ENCODE results near the gene TCF7.

The TCF7 gene

DNA sequence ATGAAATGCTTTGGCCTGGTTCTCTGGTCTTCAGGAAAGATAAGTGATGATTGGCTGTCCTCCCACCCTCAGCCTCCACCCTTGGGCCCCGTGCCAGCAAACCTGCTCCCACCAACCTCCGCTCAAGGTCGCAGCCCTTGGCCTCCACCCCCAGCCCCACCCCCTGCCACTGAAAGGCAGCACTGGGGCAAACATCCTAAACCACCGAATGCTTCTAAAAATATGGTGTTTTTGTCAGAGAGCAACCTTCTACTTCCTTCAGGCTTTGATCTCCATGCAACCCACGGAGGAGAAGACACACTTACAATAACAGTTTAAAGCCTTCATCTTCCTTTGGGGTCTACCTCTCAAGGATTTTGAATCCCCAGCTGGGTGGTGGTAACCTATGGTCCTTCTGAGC lies 24.0 kb upstream of the TCF7 start:
- DNase-seq (ENCODE audit: low read depth in 2 of 2) = no peak

DNA sequence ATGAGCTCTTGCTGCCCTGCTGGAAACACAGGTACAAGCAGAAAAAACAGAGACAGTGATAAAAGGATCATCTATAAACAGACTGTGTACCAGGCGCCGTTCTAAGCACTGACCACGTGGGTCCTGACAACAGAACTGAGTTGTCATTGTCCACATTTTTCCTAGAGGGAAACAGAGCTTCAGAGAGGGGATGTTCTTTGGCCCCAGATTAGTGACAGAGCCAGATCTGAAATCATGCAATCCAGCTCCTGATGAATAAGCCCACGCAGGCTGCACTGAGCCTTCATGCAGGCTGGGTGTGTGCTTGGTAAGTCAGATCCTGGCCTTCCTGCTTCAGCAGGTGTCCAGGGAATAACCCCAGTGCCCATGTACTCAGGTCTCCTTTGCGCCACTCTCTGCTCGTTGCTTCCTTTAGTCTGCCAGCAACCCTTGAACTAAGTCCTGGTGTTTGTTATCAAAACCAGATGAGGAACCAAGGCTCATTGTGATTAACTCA lies 22.8 kb upstream of the TCF7 start:
- DNase-seq (ENCODE audit: low read depth in 2 of 2) = no peak

DNA sequence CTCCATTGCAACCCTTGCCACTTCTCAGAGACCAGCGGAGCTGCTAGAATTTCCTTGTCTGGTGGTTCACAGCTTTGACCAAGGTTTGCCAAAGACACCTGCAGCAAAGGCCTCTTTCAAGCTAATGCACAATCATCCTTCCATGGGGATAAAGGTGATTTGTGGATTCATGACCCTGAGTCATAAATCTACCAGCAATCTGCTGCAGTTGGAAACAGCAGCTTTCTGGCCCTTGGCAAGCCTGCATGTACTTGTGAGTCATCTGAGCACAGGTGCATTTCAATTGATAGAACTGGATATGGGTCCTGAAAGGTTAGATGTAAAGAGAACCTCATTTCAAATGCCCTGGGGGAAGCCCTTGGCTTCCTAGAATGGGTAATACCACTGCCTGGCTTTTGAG lies 21.6 kb upstream of the TCF7 start:
- DNase-seq (ENCODE audit: low read depth in 2 of 2) = no peak

DNA sequence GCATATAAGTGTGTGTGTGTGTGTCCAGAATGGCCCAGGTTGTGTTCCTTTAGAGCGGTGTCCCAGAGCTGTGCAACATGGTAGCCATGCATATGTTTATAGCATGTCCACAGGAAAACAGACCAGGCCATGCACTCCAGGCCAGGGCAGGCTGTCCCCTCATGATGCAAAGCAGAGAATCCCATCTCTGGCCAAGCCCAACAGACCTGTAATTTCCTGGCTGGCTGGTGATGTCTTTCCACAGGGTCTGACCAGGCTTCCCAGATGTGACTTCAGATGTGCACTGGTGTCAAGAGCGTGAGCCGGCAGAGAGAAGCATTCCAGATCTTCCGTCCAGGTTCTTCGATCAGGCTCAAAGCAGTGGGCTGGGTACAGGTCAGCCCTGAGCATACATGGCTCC lies 21.1 kb upstream of the TCF7 start:
- no peak for DNase-seq (ENCODE audit: low read depth in 2 of 2)

DNA sequence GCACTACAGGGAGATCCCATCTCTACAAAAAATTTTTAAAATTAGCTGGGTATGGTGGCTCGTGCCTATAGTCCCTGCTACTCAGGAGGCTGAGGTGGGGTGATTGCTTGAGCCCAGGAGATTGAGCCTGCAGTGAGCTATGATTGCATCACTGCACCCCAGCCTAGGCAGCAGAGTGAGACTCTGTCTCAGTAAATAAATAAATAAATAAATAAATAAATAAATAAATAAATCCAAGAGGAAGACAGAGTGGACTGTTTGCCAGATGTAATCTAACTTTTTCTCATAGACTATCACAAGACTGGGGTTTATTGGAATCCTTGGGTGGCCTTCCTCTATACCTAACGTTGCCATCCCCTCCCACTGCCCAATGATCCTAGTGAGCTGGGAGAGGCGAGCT lies 19.2 kb upstream of the TCF7 start:
- no peak for DNase-seq (ENCODE audit: low read depth in 2 of 2)

DNA sequence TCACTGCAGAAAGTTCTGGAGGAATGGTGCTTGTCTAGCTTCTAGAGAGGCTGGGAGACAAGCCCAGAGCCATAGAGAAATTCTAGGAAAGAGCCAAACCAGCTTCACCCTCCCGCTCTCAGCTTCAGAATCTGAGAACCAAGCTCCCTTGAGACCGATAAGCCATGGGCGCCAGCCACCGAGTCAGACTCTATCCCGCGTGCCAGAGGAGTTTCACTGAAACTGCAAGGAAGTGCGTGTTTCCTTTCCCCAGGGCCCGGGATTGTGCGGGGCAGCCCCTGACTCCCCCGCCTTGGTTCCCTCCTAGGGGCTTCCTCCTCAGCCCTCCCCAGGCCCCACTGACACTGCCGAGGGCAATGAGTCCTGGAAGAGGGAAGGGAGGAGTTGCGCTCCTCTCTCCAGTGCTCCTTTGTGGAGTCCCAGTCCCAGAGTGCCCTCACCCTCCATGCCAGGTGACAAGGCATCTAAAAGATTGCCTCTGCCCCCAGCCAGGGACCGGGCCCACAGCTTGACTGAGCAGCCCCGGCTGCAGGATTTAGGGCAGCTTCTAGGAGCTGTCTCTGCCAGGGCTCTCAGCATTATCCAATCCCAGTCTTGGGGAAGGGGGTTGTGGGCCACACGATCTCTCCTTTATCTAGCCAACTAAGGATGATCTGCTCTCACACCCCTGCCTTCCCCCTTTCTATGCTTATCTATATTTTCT lies 18.4 kb upstream of the TCF7 start:
- no peak for DNase-seq (ENCODE audit: low read depth in 2 of 2)

- no peak for DNase-seq (ENCODE audit: low read depth in 2 of 2)
Measured at GRCh38 chr5:134097211-134097749, 17.2 kb upstream of the TCF7 start.

DNA sequence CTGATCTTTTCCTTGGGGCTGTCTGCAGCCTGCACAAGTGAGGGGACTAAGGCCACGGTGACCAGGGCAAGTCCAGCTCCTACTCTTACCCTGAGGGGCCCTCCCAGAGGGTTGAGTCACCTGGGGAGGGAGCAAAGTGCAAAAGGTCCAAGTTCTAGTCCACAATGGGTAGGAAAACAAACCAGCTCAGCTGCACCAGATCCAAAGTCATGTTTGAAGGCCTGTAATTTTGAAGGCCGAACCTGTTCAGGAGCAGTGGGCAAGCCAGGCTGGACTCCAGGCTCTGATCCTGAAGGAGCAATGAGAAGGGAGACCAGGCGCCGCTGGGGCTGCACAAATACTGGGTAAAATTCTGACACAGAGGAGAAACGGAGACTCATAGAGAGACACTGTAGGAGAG lies 15.8 kb upstream of the TCF7 start:
- DNase-seq (ENCODE audit: low read depth in 2 of 2) = no peak

DNA sequence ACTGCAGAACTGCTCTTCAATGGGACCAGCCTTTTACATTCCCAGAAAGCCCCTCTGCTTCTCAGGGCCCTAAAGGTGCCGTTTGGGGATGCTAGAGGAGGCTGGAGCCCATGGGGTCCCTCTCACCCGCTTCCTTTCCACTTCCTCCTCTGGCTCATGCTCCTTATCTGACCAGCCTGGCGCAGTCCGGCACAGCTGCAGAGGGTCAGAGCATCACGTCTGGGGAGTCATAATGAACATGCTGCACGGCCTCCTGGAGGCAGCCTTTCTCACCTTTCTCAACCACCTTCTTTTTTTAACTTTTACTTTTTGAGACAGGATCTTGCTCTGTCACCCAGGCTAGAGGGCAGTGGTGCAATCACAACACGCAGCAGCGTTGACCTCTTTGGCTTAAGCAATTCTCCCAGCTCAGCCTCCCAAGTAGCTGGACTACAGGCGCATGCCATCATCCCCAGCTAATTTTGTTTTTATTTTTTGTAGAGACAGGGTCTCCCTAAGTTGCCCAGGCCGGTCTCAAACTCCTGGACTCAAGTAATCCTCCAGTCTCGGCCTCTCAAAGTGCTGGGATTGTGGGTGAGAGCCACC lies 15.1 kb upstream of the TCF7 start:
- no peak for DNase-seq (ENCODE audit: low read depth in 2 of 2)

GRCh38 chr5:134099939-134100282 lies 14.6 kb upstream of the TCF7 start:
- no peak for DNase-seq (ENCODE audit: low read depth in 2 of 2)

GRCh38 chr5:134100283-134101091 lies 14.0 kb upstream of the TCF7 start:
- peak; percentile 69 to 83 for DNase-seq (ENCODE audit: low read depth in 2 of 2)

- peak; percentile 62 to 72 for DNase-seq (ENCODE audit: low read depth in 2 of 2)
Measured at GRCh38 chr5:134101686-134102439, 12.6 kb upstream of the TCF7 start.

- DNase-seq (ENCODE audit: low read depth in 2 of 2) = no peak
Measured at GRCh38 chr5:134103397-134103796, 11.1 kb upstream of the TCF7 start.

GRCh38 chr5:134103998-134104654 lies 10.4 kb upstream of the TCF7 start:
- DNase-seq (ENCODE audit: low read depth in 2 of 2) = no peak

- no peak for DNase-seq (ENCODE audit: low read depth in 2 of 2)
Measured at GRCh38 chr5:134106991-134107701, 7.3 kb upstream of the TCF7 start.

- DNase-seq (ENCODE audit: low read depth in 2 of 2) = no peak
Measured at GRCh38 chr5:134107779-134108178, 6.7 kb upstream of the TCF7 start.

GRCh38 chr5:134110382-134110781 lies 4.1 kb upstream of the TCF7 start:
- no peak for DNase-seq (ENCODE audit: low read depth in 2 of 2)

DNA sequence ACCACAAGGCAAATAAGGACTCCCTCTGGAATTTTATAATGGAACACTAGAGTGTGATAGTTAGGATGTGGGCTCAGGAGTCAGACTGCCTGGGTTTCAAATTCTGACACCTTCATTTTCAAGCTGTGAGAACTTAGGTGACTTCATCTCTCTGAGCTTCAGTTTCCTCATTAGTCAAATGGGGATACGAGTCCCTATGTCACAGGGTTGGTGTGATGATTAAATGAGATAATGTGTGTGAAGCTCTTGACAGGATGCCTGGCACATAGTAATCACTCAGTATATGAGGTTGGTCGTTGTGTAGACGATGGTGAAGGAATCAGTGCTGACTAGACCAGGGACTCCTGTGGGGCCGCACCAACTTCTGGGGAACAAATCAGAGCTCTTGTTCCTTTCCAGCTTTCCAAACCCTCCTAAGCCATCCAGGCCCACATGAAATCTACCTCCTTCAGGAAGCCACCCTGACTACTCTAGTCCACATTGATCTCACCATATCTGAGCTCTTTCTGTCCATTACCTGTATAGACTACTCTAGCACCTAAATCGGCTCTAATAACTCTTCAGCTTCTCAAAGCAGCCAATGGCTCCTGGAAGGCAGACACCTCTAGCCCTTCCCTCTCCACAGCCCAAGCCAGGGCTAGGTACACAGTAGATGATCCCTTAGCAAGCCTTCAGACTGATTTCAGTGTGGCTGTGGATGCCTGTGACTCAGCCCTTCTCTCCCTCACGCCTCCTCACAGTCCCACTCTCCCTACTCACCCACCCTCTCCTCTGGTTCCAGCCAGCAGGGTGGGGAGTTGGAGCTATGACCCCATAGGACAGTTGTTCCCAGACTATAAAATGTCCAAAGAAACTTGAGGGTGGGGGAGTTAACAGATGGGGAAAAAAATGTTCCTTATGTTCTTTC lies 2.5 kb upstream of the TCF7 start:
- DNase-seq (ENCODE audit: low read depth in 2 of 2) = no peak

DNA sequence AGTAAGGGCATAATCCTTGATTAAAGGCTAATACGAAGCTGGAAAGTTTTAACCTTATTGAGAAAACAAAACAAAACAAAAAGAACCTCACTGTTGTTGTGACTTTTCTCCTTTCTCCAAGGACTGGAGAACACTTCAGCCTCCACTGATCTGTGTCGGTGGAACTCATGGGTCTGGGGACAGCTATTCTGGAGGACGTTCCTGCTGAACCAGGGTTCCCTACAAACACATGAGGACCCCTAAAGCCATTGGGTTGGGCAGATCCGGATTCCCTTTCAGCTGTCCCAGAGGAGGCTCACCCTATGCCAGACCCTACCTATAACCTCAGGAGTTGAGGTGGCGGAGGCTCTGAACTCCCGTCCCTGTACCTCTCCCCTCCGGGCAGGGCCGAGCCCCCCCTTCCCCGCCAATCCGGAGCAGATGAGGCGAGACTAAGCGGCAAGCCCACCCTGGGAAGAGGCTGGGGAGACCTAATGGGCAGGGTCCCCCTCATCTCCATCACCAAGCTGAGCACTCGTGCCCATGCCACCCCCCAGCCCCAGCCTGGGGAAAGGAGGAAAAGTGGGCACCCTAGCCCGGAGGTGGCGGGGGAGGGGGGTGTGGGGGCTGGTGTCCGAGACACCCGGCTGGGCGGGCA lies 1.6 kb upstream of the TCF7 start:
- DNase-seq (ENCODE audit: low read depth in 2 of 2) = no peak
